Stimulated activated CD4-positive, alpha-beta T cell treated with anti-CD3 and anti-CD28 coated beads, Interleukin-1b, Interleukin-23, amount 100 ng/mL, for 48 hours (primary cell): ENCODE data around the gene ETS1.

Experiments
- DNase-seq: peaks from one replicate; pipeline ENCODE4 v3.0.0-alpha.2; 2020

ETS1 gene

DNA sequence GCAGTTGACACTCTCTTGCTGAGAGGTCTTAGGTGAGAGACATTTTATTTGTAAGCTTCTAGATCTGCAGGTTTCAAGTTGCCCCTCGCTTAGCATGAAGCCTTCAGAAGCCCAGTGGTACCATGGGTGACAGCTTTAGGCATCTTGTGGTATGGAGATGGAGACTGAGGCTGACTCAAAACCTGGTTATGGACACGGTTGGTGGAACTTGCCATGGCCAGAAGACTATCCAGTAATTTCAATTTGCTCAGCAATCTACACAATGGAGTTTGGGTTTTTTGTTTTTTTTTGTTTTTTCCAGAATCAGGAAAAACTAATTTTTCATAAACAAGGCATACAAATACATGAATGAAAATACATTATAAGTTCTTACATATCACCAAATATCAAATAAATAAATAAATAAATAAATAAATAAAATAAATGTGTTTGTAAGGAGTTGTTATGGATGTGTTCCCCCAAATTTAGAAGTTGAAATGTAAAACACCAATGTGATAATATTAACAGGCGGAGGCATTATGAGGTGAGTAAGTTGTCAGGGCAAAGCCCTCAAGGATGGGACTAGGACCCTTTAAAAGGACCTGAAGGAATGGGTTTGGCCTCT is 22.6 kb downstream of the ETS1 start:
- DNase-seq: no peak

DNA sequence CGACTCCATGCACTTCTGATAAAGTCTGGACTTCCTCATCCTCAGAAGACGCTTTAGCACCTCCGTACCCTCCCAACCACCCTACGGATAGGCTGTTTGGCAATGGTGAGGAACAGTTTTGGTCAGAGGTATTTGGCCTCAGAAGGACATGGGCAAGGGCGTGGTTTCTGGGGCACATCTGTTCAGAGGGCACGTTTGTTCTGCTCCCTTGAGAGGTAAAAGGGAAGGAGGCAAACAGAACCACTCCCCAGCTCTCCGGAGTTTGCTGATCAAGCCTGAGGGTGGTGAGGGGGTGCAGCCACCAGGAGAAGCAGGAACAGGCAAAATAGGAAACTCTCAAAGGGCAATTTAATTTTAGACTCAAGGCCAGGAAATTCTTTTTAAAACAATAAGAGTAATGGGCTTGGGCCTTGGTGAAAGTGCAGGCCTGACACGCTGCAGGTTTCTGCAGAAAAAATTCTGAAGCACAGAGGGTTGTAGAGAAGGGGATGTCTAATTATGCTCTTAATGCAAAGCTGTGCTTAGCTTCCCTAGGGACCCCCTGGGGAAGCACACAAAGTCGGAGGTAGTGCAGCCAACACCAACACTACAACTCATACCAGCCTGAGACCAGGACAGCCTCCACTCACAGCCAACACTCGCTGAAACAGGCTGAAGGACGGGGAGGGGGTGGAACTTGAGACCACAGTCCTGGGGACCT is 23.3 kb downstream of the ETS1 start:
- DNase-seq: no peak

GRCh38 chr11:128563308-128563707 is 24.1 kb downstream of the ETS1 start:
- DNase-seq: no peak

GRCh38 chr11:128559496-128560103 is 27.8 kb downstream of the ETS1 start:
- peak; percentile 32 for DNase-seq

- DNase-seq: no peak
These were observed 31.8 kb downstream of the ETS1 start for GRCh38 chr11:128555606-128556005.

DNA sequence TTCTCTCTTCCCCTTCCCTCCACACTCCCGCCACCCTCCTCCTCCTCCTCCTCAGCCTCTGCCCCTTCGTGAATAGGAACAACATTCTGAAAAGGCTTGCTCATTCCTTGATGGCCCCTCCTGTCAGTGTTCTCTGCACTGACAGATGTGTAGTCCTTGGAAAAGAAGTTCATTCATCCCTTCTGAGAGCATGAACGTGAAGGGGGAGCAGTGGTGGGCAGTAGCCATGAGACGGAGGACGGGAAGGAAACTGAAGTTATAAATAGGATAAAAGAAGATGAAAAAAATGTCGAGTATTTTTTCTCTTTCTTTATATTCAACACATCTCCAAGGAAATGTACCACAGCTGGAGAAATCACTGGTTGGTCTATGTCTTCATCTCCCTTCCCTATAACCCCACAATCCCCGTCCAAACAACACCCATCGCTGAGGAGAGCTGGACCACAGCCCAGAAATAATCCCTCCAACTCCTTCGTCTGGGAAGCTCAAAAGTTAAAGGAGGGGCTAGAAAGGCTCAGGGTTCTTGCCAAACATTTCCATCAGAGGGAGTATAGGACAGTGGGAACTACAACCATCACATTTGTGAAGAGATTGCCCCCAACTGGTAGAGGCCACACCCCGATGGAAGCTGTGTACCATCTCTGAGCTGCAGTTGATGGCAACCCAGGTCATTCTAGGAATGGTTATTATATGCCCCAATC is 33.5 kb downstream of the ETS1 start:
- DNase-seq: no peak

DNA sequence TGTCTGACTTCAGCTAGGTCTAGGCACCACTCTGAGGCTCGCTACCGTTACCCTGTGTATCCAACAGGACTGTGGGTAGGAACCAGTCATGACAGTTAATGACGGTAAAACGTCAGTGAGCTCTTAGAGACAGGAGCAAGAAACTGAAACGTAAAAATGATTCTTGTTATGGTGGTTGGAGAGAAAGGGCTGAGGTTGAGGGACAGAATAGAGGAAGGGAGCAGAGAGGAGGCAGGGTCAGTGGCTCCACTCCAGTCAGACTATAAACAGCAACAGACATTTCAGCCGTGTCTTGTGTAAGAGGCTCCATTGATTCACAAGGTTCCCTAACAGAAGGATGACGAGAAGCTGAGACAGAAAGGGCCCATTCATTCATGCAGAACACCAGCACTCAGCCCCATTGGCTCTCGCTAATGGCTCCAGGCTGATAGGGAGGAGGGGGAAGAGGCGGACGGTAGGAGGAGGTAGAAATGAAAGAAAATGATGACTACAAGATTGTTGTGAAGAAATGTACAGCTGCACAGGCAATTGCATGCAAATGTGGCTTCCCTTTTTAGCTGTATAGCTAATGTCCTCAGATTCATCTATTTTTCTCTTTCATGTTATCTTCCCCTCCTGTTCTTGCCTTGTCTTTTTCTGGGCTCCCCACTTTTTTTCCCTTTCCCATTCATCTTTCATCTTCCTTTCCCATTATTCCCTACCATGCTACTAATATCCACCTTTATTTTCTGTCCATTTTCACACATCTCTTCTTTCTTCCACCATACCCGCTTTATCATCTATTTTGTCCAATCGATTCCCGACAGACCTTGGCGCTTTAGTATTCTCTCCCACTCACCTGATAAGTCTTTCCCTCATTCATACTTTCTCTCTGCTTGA is 34.3 kb downstream of the ETS1 start:
- DNase-seq: peak; percentile 67

DNA sequence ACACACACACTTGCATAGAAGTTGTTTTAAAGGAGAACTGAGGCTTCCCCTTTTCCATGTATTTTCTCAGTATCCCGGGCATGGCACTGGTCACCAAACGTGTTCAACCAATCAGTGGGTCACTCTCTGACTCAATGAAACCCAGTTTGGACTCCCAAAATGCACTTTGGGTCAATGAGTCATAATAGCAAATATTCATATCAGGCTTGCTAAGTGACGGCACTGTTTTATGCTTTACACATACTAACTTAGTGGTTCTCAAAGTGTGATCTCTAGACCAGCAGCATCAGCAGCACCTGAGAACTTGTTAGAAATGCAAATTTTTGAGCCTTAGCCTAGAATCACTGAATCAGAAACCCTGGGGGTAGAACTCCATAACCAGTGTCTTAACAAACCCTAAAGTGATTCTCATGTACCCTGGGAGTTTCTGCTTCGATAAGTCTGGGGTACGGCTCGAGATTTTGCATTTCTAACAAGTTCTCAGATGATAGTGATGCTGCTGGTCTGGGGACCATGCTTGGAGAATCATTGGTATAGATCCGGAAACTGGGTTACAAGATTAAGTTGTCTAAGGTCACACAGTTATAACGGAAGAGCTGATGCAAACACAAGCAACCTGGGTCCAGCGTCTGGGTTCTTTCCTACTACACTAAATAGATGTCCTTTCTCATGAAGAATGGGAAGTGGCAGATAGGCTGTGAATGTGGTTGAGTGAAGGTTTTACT is 35.6 kb downstream of the ETS1 start:
- DNase-seq: peak; percentile 31

DNA sequence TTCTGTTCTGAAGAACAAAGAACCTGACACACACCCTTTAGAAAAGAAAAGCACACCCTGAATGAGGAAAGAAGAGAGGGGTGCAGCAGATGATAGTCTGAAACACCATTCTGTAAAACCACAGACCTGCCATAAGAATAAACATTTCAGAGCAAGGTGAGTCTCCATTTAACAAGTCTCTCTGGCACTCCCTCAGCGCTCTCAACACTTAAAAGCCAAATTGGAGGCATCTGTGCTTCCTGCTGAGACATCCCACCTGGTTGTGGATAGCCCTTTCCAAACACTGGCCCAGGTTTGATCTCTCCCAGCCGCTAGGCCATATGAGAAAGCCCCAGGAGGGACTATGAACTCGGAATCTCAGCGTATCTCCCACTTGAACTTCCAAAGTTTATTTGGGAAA is 36.3 kb downstream of the ETS1 start:
- no peak for DNase-seq

DNA sequence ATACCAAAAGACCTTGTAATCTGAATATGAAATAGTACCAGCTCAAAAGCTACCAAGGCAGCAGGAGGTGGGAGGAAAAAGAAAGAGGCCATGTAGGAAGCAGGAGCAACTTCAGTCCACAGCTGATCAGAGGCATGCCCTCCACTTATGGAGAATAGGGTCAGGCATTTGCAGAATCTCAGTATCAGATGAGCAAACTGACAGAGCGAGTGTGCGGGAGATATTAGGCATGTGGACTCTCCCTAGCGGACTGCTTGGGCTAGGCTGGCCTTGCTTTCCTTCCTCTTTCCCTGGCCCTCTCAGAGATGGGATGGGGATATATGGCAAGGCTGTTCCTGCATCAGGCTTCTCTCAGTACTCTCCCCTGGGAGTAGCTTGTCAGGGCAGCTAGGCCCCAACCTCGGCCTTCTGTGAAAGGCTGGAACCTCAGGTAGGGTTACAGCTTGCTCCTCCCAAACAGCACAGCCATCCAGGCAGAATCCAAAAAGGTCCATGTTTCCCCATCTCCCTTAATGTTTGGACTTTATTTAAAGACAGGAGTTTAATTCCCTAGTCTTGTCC is 37.0 kb downstream of the ETS1 start:
- DNase-seq: no peak

DNA sequence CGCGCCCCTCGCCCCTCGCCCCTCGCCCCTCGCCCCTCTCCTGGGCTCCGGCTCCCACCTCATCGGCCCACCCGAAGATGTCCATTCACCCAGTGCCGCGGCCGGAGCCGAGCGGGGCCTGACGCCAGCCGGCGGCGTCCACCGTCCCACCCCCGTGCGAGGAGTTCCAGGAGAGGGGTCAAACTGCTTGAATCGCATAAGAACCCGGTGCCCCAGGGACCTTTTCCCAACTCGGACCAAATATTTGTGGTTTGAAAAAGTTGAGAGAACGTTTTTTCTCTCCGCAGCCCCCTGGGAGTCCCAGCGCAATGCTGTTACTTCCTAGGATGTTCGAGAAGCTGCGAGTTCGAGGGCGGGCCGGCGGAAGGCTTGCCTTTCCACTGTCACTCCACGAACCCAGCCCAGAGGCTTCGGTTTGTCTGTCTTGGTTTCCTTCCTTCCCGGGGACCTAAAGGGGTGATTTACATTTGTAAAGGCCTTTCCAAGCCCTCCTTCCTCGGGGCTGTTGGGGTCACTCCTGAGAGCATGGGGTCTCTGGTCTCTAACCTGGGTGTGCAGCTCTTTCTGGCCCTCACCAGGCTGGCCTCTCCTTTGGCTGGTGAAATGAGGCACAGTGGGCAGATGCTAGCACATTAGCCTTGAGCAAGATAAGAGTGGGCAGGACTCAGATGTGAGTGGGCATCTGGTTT is 38.0 kb downstream of the ETS1 start:
- DNase-seq: no peak

DNA sequence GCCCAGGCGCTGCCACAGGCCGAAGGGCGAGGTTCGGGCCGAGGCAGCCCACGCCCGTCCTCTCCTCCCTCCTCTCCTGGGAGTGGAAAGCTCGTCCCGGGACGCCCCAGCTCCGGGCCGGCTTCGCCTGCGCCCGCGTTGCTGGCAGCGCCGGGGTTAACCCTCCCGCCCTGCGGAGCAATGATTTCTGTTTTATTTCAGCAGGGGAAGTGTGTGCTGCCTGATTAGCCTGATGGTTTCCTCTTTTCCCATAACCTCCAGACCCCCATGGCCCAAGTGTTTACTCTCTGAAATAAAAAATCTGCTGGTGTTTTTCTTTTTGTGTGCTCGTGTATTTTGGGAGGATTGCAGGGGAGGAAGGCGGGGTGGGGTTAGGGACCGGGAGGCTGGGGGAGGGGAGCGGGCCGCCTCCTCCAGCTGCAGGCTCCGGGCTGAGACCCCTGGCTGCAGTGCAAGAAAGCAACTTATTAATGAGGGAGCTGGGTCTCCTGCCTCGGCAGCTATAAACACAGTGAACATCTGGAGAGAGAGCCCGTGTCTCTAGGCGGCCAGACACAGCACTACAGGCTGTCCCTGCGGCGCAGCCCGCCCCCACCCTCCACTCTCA is 38.6 kb downstream of the ETS1 start:
- no peak for DNase-seq

DNA sequence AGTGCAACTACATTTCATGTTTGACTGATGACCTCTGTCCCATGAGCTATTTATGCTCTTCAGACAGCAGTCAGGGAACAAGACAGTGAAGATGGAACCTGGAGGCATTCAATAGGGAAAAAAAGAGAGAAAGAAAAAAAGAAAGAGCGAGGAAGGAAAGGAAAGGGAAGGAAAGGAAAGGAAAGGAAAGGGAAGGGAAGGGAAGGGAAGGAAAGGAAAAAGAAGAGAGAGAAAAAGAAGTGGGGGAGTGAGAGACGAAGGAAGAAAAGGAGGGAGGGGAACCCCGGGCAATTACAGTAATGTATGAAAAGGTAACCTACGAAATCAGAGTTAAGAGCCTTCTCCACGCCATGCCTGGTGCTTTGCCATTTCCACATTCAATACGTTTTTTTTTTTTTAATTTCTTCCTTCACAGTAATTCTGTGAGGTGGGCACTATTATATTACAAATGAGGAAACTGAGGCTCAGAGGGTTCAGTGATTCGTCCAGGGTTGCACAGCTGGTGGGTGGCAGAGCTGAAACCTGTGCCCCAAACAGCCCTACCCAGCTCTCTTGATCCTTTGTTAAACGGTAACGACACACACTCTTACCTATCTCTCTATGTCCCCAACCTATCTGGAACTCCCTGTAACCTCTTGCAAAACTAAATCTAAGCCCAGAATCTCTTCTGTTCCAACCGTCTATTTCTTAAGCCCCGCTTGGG is 39.3 kb downstream of the ETS1 start:
- DNase-seq: no peak

GRCh38 chr11:128546916-128547315 is 40.4 kb downstream of the ETS1 start:
- DNase-seq: no peak

GRCh38 chr11:128544471-128545051 is 42.8 kb downstream of the ETS1 start:
- DNase-seq: no peak

DNA sequence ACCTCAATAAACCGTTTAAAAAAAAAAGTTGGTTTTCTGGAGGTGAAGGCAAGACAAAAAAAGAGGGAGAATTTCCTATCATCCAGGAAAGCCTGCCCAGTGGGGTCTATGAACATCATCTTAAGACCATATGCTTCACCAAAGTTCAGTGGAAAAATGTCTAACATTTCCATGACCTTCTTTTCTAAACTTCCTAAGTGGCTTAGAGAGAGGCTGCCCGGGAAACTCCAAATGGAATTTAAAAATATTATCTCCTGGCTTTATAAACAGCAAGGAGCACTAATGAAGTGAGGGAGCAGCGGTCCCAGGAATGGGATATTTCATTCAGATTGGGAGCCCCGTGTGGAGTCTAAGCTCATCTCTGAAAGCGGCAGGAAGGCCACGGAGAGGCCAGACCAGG is 46.9 kb downstream of the ETS1 start:
- DNase-seq: no peak

DNA sequence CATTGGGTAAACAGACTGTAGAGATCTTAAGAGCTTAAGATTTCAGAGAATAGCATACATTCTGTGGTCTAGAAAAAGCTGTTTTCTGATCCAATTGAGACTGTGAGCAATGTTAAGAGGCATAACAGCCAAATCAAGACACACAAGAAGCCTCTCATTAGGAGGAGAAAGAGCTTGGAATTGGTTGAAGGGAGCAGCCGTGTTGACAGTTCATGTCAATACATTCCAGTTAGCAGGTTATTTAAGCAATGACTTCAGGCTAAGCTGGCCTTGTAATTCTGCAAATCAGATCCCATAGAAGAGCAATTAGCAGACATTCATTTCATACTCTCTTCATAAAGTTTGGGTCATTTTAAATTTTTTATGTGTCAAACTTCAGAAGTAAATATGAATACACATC is 50.9 kb downstream of the ETS1 start:
- DNase-seq: no peak

DNA sequence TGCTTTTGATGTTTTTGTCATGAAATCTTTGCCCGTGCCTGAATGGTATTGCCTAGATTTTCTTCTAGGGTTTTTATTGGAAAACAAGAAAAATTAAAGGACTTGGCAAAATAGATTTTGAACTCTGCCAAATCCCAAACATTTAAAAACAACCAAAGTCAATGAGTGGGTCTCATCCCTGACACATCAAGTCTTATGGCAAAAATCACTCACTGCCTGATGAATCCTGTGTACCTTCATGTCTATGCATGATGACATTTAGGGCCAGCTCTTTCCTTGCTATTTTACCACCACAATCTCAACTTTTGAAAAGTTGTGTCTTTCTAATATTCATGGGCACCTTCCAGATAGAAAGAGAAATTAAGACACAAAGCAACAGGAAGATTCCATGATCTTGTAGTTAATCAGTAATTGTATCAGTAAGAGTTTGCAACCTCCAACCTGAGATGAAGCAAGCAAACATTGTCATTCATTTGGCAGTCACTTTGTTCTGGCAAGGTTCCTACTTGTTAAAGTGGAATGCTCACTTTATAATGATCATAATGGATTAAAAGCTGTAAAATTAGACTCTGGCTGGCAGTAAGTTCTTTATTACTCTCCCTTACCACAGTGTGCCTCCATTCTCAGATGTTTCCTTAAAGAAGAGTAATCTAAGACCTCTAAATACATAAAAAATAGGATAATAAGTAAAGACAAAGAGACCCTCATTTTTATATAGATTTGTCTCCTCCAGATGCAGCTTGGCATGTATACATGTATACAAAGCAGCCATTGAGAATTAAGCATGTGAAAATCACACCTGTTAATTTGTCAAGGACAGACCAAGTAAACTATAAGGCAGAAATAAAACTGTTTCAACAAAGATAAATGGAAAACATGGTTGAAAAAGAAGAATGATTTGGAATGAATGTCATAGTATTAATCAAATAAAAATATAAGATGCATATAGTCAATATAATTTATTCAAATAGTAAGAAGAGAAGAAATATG is 51.6 kb downstream of the ETS1 start:
- DNase-seq: no peak
